ENCODE data around the gene JAM2. TPM values are rescaled to one million over a fixed set of nuclear protein-coding genes. Genes with fewer than 3 reads are reported as not detected.
"Not testable (repeated sequence)": the region's sequence is repeated elsewhere in the genome, so short reads cannot be mapped to it uniquely, and the experiment has no call there.

The JAM2 gene
- total RNA-seq, 1 donor from 2014 or later = 32.3 TPM

GRCh38 chr21:25640202-25640942 lies 1.3 kb downstream of the JAM2 start:
- intact Hi-C loops (cut with DNase I) = no loop called here
- DNase-seq (peak; percentile 50), ATAC-seq (ENCODE audit: poor library complexity) (peak; percentile 57)

GRCh38 chr21:25640943-25641292 lies 1.9 kb downstream of the JAM2 start:
- intact Hi-C loops (cut with DNase I) = no loop called here
- ATAC-seq (ENCODE audit: poor library complexity) (no peak), DNase-seq (no peak)

- DNase-seq = no peak
- intact Hi-C loops (cut with DNase I) = no loop called here
- no peak for ATAC-seq (ENCODE audit: poor library complexity)
These were observed 4.4 kb downstream of the JAM2 start for GRCh38 chr21:25643486-25643885.

- no peak for DNase-seq
These were observed 7.4 kb downstream of the JAM2 start for GRCh38 chr21:25646474-25646873.

GRCh38 chr21:25647647-25648046 lies 8.6 kb downstream of the JAM2 start:
- ATAC-seq (ENCODE audit: poor library complexity) (no peak), DNase-seq (no peak)
- intact Hi-C loops (cut with DNase I) = no loop called here

More at GRCh38 chr21:25646474-25646873, 7.4 kb downstream of the JAM2 start:
- intact Hi-C loops (cut with DNase I) = no loop called here
- ATAC-seq (ENCODE audit: poor library complexity) = no peak

- intact Hi-C loops (cut with DNase I) = no loop called here
- DNase-seq (no peak), ATAC-seq (ENCODE audit: poor library complexity) (no peak)
These were observed 10.1 kb downstream of the JAM2 start for GRCh38 chr21:25649146-25649545.

GRCh38 chr21:25656412-25656811 lies 17.4 kb downstream of the JAM2 start:
- intact Hi-C loops (cut with DNase I) = no loop called here
- no peak for ATAC-seq (ENCODE audit: poor library complexity)
- no peak for DNase-seq

GRCh38 chr21:25657140-25657539 lies 18.1 kb downstream of the JAM2 start:
- DNase-seq (no peak), ATAC-seq (ENCODE audit: poor library complexity) (no peak)
- intact Hi-C loops (cut with DNase I) = no loop called here

GRCh38 chr21:25658427-25659035 lies 19.5 kb downstream of the JAM2 start:
- ATAC-seq (ENCODE audit: poor library complexity) (no peak), DNase-seq (no peak)
- intact Hi-C loops (cut with DNase I) = no loop called here

- ATAC-seq (ENCODE audit: poor library complexity) (no peak), DNase-seq (no peak)
- intact Hi-C loops (cut with DNase I) = no loop called here
These were observed 21.2 kb downstream of the JAM2 start for GRCh38 chr21:25660233-25660632.

- ATAC-seq (ENCODE audit: poor library complexity) (peak; percentile 92), DNase-seq (peak; percentile 49)
- intact Hi-C loops (cut with DNase I) = no loop called here
These were observed 25.5 kb downstream of the JAM2 start for GRCh38 chr21:25664491-25664931.

- peak; percentile 71 for ATAC-seq (ENCODE audit: poor library complexity)
- no peak for DNase-seq
- intact Hi-C loops (cut with DNase I) = no loop called here
These were observed 31.7 kb downstream of the JAM2 start for GRCh38 chr21:25670726-25671125.

GRCh38 chr21:25676451-25676850 lies 37.4 kb downstream of the JAM2 start:
- ATAC-seq (ENCODE audit: poor library complexity) (no peak), DNase-seq (no peak)
- intact Hi-C loops (cut with DNase I) = no loop called here

- ATAC-seq (ENCODE audit: poor library complexity) = no peak
- no peak for DNase-seq
- intact Hi-C loops (cut with DNase I) = no loop called here
These were observed 43.3 kb downstream of the JAM2 start for GRCh38 chr21:25682382-25682781.

GRCh38 chr21:25687787-25688186 lies 48.7 kb downstream of the JAM2 start:
- no peak for DNase-seq
- ATAC-seq (ENCODE audit: poor library complexity) = no peak
- intact Hi-C loops (cut with DNase I) = no loop called here

- DNase-seq (no peak), ATAC-seq (ENCODE audit: poor library complexity) (no peak)
- intact Hi-C loops (cut with DNase I) = no loop called here
These were observed 49.5 kb downstream of the JAM2 start for GRCh38 chr21:25688275-25689155.

GRCh38 chr21:25689226-25689625 lies 50.2 kb downstream of the JAM2 start:
- intact Hi-C loops (cut with DNase I) = no loop called here
- ATAC-seq (ENCODE audit: poor library complexity) (no peak), DNase-seq (no peak)

GRCh38 chr21:25691976-25692375 lies 52.9 kb downstream of the JAM2 start:
- ATAC-seq (ENCODE audit: poor library complexity) = peak; percentile 63
- intact Hi-C loops (cut with DNase I) = no loop called here
- DNase-seq = peak; percentile 46

GRCh38 chr21:25695461-25695860 lies 56.4 kb downstream of the JAM2 start:
- intact Hi-C loops (cut with DNase I); ATAC-seq (ENCODE audit: poor library complexity); DNase-seq: not testable (repeated sequence)

GRCh38 chr21:25700741-25701140 lies 61.7 kb downstream of the JAM2 start:
- ATAC-seq (ENCODE audit: poor library complexity) (no peak), DNase-seq (no peak)
- intact Hi-C loops (cut with DNase I) = no loop called here

Data from Right ventricle myocardium superior (tissue), 1 donor.